HG03442 (cell line): ENCODE results near the gene SERTAD1.

Experiments used
- ATAC-seq: cut with Tn5 transposase; IDR thresholded peaks from one replicate; pipeline ENCODE4 v1.9.1; 2021; ENCODE audit warnings: mild to moderate bottlenecking, moderate library complexity; ENCODE audit not compliant: unreplicated experiment

SERTAD1 gene

GRCh38 chr19:40380199-40381037 is 45.4 kb downstream of the SERTAD1 start:
- ATAC-seq, result no peak

DNA sequence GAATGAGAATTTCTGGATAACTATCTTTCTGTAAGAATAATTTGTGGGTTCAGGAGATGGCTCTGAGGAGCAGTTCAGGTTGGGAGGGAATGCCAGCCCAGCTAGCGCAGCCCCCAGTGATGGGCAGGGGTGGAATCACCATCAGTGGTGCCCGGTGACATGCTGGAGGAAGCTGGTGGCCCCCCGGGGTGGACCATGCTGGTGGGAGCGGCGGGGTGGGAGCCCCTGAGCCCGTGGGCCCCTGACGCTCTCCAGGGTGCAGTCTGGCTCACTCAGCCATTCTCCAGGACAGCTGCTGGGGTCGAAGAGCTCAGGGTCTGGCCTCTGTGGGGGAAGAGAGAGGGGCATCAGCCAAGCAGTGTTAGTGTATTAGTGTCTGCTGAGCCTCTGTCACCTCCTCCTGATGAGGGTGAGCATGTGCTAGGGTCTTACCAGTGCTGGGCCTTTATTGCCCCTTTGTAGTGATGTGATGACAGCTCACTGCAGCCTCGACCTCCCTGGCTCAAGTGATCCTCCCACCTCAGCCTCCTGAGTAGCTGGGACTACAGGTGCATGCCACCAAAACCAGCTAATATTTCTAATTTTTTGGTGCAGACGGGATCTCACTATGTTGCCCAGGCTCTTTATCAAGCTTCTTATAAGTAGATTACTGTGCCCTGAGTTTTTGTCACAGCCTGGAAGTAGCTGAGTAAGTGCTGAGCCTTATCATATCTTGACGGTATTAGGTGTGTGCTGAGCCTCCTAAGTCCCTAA is 46.2 kb downstream of the SERTAD1 start:
- ATAC-seq, result no peak

- no peak for ATAC-seq
Observed at GRCh38 chr19:40378509-40378908, 47.3 kb downstream of the SERTAD1 start.

- no peak for ATAC-seq
Observed at GRCh38 chr19:40377876-40378385, 47.9 kb downstream of the SERTAD1 start.

DNA sequence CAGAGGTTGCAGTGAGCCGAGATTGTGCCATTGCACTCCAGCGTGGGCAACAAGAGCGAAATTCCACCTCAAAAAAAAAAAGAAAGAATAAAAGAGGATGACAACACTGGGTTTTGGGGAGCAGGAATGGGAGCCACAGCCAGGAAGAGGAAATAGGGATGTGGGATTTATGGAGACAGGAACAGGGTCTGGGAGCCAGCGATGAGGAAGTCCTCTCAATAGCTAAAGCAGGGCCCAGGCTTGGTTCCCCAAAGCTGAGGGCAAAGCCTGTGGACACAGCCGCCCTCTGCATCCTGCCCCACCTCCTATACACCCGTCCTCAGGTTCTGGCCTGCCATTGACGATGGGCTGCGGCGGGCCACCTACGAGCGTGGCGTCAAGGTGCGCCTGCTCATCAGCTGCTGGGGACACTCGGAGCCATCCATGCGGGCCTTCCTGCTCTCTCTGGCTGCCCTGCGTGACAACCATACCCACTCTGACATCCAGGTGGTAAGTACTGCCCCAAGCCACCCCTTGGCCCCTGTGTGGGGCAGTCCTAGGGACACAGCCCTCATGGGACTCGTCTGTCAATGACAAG is 49.4 kb downstream of the SERTAD1 start:
- no peak for ATAC-seq

DNA sequence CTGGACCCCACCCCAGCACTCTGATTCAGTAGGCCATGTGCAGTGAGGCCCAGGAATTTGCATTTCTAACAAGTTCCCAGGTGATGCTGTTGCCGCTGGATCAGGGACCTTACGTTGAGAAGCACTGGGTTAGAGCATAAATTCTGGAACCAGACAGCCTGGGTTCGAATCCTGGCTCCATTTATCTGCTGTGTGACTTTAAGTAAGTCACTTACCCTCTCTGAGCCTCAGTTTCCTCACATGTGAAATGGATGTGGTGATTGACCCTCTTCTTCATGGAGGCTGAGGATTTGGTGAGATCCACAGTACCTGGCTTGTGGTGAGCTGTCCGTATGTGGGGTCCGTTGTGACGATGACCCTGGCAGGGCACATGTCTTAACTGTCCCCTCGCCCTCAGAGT is 51.7 kb downstream of the SERTAD1 start:
- no peak for ATAC-seq

DNA sequence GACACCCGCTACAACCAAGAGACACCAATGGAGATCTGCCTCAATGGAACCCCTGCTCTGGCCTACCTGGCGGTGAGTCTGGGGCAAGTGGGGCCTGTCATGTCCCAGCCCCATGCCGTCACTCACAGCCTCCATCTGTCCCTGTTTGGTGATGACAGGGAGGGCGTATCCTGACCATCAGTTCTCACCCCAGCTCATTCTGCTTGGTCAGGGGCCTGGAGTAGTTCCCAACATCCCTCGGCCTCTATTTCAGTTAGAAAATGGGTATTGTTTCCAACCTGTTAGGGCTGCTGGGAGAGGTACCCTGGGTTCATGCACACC is 54.0 kb downstream of the SERTAD1 start:
- no peak for ATAC-seq
